Activated CD4-positive, alpha-beta memory T cell treated with anti-CD3 and anti-CD28 coated beads for 36 hours (primary cell): Measurements from ENCODE around the gene TAMALIN. TPM values are rescaled to one million over a fixed set of nuclear protein-coding genes. Genes with fewer than 3 reads are reported as not detected.
A peak's percentile ranks its signal among the peaks of the same experiment; 100 is the strongest.

Experiments
- CTCF ChIA-PET: fragments of 350-600 bp; sonication (Branson Sonifier 250); formaldehyde crosslinking; loops from one replicate; lab custom pipeline; 2021; ENCODE audit warnings: antibody characterized with exemption, inconsistent platforms; lab: Charles Lee
- POLR2A ChIA-PET: fragments of 350-600 bp; sonication (Branson Sonifier 250); formaldehyde crosslinking; loops from one replicate; lab custom pipeline; 2021; ENCODE audit warnings: antibody characterized with exemption; lab: Charles Lee
- DNase-seq: peaks from one replicate; pipeline ENCODE4 v3.0.0-alpha.2; 2020
- H3K27ac Mint-ChIP-seq: one replicate; pipeline ENCODE4 v1.8.0; 2021; ENCODE audit warnings: mixed read lengths
- H3K27me3 Mint-ChIP-seq: one replicate; pipeline ENCODE4 v1.8.0; 2021; ENCODE audit warnings: mixed read lengths
- H3K36me3 Mint-ChIP-seq: one replicate; pipeline ENCODE4 v1.8.0; 2021; ENCODE audit warnings: mixed read lengths
- H3K4me1 Mint-ChIP-seq: one replicate; pipeline ENCODE4 v1.8.0; 2021; ENCODE audit warnings: low read depth, mixed read lengths
- H3K4me3 Mint-ChIP-seq: one replicate; pipeline ENCODE4 v1.8.0; 2021; ENCODE audit warnings: mild to moderate bottlenecking, mixed read lengths
- H3K9me3 Mint-ChIP-seq: one replicate; pipeline ENCODE4 v1.8.0; 2021; ENCODE audit warnings: mixed read lengths
- intact Hi-C: fragments of 100-400 bp; cut with micrococcal nuclease; formaldehyde crosslinking; loops from one replicate; pipeline ENCODE4 v1.15.1; 2023
- total RNA-seq, 2 experiments: library from RNA; stranded (reverse); gene quantifications; one replicate each; pipeline ENCODE4 v1.2.3, GENCODE V29; 2021

Gene TAMALIN
- total RNA-seq = 10 to 100 TPM; 15.1 to 18.7 TPM

GRCh38 chr12:52006726-52007157 is at the start of gene TAMALIN:
TAMALIN (plus strand) TSS chr12:52006946; CDS start chr12:52007020, 74 bp downstream.
- Mint-ChIP-seq H3K4me1 (peaks cover 14% of the 10 kb centered on the region), H3K27me3 (peaks cover 2% of the 10 kb centered on the region), H3K4me3 (peak within 1 kb of the TSS; percentile 83), H3K36me3 (peaks cover 8% of the 10 kb centered on the region), H3K9me3 (no peaks in the 10 kb centered on the region), H3K27ac (peak within 1 kb of the TSS; percentile 40)
- ChIA-PET POLR2A (interaction anchor here (0.9 to 2.9 kb wide), 6 partner anchors 13 to 63 kb away, joined by 3 to 28 read pairs (median 4); partner anchors contain the start of genes ATG101 and NR4A1), CTCF (interaction anchor here (1.0 to 8.8 kb wide), 7 partner anchors 14 to 186 kb away, joined by 3 to 168 read pairs (median 5); no protein-coding TSS in a partner anchor)
- peak; percentile 82 for DNase-seq
- intact Hi-C loops = loop anchor here (1.0 kb wide), 2 partner anchors 17 to 45 kb away; partner anchors contain the start of gene NR4A1

- peaks cover 2% of the 10 kb centered on the region for H3K36me3 Mint-ChIP-seq
- no peaks in the 10 kb centered on the region for H3K9me3 Mint-ChIP-seq
- H3K4me3 Mint-ChIP-seq = no peak overlapping the region
- H3K4me1 Mint-ChIP-seq = peaks cover 48% of the 10 kb centered on the region
- DNase-seq = no peak
- POLR2A ChIA-PET = no interaction called here
- H3K27me3 Mint-ChIP-seq = no peaks in the 10 kb centered on the region
- intact Hi-C loops = no loop called here
- CTCF ChIA-PET = interaction anchor here (1.0 to 2.0 kb wide), 3 partner anchors 18 to 35 kb away, joined by 3 to 7 read pairs (median 5); no protein-coding TSS in a partner anchor
- H3K27ac Mint-ChIP-seq = no peak overlapping the region
Measured at GRCh38 chr12:51958542-51958941, 48.2 kb upstream of the TAMALIN start.

DNA sequence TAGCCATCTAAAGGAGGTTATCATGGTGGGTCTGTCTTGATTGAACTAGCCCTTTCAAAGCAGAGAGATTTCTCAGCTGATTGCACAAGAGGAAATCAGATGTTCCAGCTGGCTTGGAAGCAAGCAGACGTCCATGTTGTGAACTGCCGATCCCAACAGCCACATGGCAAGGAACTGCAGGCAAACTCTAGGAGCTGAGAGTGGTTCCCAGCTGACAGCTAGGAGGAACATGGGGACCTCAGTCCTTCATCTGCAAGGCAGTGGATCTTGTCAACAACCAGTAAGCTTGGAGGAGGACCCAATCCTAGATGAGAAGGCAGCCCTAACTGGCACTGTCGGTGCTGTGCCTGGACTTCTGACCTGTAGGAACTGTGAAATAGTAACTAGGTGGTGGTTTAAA is 47.5 kb upstream of the TAMALIN start:
- H3K4me3 Mint-ChIP-seq = no peak overlapping the region
- POLR2A ChIA-PET = no interaction called here

DNA sequence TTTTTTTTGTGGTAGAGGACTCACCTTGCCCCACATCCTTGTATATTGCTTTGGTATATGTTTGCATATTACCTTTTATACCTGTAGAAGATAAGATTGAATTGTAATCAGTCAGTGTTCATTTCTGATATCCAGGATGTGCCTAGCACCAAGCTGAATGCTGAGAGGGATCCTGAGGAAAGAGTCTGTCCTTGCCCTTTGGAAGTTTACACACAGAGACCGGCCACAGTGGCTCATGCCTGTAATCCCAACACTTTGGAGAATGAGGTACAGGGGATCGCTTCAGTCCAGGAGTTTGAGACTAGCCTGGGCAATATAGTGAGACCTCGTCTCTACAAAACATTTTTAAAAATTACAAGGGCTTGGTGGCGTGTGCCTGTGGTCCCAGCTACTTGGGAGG is 46.8 kb upstream of the TAMALIN start:
- H3K27me3 Mint-ChIP-seq = no peaks in the 10 kb centered on the region
- DNase-seq = no peak
- CTCF ChIA-PET = interaction anchor here (0.9 to 1.8 kb wide), 3 partner anchors 11 to 37 kb away, joined by 4 to 5 read pairs (median 4); no protein-coding TSS in a partner anchor
- H3K4me3 Mint-ChIP-seq = no peak overlapping the region
- H3K27ac Mint-ChIP-seq = no peak overlapping the region
- peaks cover 34% of the 10 kb centered on the region for H3K4me1 Mint-ChIP-seq
- POLR2A ChIA-PET = no interaction called here
- peaks cover 2% of the 10 kb centered on the region for H3K36me3 Mint-ChIP-seq
- H3K9me3 Mint-ChIP-seq = no peaks in the 10 kb centered on the region
- intact Hi-C loops = no loop called here

More for the DNA sequence above, 47.5 kb upstream of the TAMALIN start:
- CTCF ChIA-PET = interaction anchor here (0.9 to 1.8 kb wide), 4 partner anchors 11 to 36 kb away, joined by 3 to 5 read pairs (median 4); no protein-coding TSS in a partner anchor
- intact Hi-C loops = no loop called here
- H3K36me3 Mint-ChIP-seq = peaks cover 2% of the 10 kb centered on the region
- no peak for DNase-seq
- H3K27ac Mint-ChIP-seq = no peak overlapping the region
- H3K4me1 Mint-ChIP-seq = peaks cover 42% of the 10 kb centered on the region
- no peaks in the 10 kb centered on the region for H3K27me3 Mint-ChIP-seq
- H3K9me3 Mint-ChIP-seq = no peaks in the 10 kb centered on the region

DNA sequence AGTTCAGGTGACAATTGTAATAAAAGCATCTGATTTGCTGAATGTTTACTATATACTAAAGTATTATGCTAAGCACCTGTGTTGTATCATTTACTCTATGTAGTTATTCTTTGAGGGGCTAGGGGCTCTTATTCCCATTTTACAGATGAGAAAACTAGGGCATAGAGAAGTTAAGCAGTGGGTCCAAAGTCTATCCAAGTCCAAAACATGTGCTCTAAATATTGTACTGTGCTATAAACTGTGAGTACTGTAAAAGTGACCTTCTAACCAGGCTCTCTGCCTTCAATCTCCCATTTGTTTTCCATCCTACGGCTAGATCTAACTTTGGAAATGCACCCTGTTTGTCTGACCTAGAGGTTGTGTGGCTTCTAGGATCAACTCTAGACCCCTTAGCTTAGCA is 46.3 kb upstream of the TAMALIN start:
- Mint-ChIP-seq H3K9me3 (no peaks in the 10 kb centered on the region), H3K36me3 (peaks cover 2% of the 10 kb centered on the region), H3K4me1 (peaks cover 29% of the 10 kb centered on the region), H3K27ac (no peak overlapping the region), H3K27me3 (no peaks in the 10 kb centered on the region), H3K4me3 (no peak overlapping the region)
- intact Hi-C loops = no loop called here
- CTCF ChIA-PET = interaction anchor here (1.2 kb wide), 1 partner anchor 37 kb away, joined by 4 read pairs; no protein-coding TSS in a partner anchor
- POLR2A ChIA-PET = no interaction called here
- no peak for DNase-seq

DNA sequence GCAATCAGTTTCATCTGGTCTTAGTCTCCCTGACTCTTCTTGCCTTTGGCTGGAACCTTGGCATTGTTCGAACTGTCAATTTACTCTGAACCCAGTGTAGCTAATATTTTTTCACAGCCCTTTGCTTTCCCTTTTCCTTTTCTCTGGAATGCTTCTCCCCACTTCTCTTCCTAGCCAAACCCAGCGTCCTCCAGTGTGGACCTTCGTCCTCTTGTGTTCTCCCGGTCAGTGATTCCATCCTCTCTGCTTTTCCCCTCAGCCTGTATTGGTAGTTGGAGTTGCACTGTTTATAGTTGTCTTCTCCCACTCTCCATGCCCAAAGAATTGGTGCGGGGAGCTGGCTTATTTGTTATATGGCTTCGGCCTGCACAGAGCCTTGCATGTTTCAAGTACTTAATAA is 45.9 kb upstream of the TAMALIN start:
- CTCF ChIA-PET = interaction anchor here (0.8 kb wide), 1 partner anchor 10 kb away, joined by 3 read pairs; no protein-coding TSS in a partner anchor
- POLR2A ChIA-PET = no interaction called here
- Mint-ChIP-seq H3K36me3 (peaks cover 2% of the 10 kb centered on the region), H3K4me1 (peaks cover 25% of the 10 kb centered on the region), H3K4me3 (no peak overlapping the region), H3K9me3 (no peaks in the 10 kb centered on the region), H3K27me3 (no peaks in the 10 kb centered on the region), H3K27ac (no peak overlapping the region)
- intact Hi-C loops = no loop called here
- DNase-seq = no peak

DNA sequence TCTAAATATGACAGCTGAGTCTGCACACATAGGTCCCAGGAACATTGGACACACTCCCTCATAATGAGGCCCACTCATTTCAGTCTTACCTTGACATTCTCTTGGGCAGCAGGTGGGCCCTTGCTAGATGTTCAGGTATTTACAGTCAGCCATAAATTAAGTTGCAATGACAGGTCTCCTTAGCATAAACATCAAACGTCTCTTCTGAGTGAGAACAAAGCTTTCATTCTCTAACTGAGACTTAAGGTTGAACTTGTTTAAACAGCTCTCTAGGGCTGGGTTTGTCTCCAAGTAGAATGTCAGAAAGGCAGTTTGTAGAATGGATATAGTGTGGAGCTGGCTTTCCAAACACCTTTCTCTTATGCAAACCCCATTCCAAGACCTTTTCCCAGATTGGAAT is 44.9 kb upstream of the TAMALIN start:
- DNase-seq = no peak
- no peaks in the 10 kb centered on the region for H3K9me3 Mint-ChIP-seq
- POLR2A ChIA-PET = interaction anchor here (1.2 kb wide), 1 partner anchor 9 kb away, joined by 5 read pairs; no protein-coding TSS in a partner anchor

GRCh38 chr12:51962737-51963136 is 44.0 kb upstream of the TAMALIN start:
- H3K9me3 Mint-ChIP-seq = no peaks in the 10 kb centered on the region
- no peak for DNase-seq
- H3K36me3 Mint-ChIP-seq = peaks cover 2% of the 10 kb centered on the region
- no peak overlapping the region for H3K4me3 Mint-ChIP-seq
- POLR2A ChIA-PET = interaction anchor here (1.2 kb wide), 1 partner anchor 8 kb away, joined by 5 read pairs; no protein-coding TSS in a partner anchor
- peaks cover 20% of the 10 kb centered on the region for H3K4me1 Mint-ChIP-seq
- CTCF ChIA-PET = interaction anchor here (0.9 to 1.5 kb wide), 4 partner anchors 9 to 40 kb away, joined by 3 to 15 read pairs (median 4); no protein-coding TSS in a partner anchor
- H3K27me3 Mint-ChIP-seq = no peaks in the 10 kb centered on the region
- intact Hi-C loops = no loop called here
- H3K27ac Mint-ChIP-seq = no peak overlapping the region

More for the DNA sequence above, 44.9 kb upstream of the TAMALIN start:
- intact Hi-C loops = no loop called here
- CTCF ChIA-PET = interaction anchor here (0.7 to 1.5 kb wide), 6 partner anchors 10 to 64 kb away, joined by 3 to 15 read pairs (median 4); no protein-coding TSS in a partner anchor
- Mint-ChIP-seq H3K27me3 (no peaks in the 10 kb centered on the region), H3K4me1 (peaks cover 22% of the 10 kb centered on the region), H3K4me3 (no peak overlapping the region), H3K36me3 (peaks cover 2% of the 10 kb centered on the region), H3K27ac (no peak overlapping the region)

GRCh38 chr12:51963477-51963876 is 43.3 kb upstream of the TAMALIN start:
- CTCF ChIA-PET = no interaction called here
- intact Hi-C loops = no loop called here

GRCh38 chr12:51969643-51970042 is 37.1 kb upstream of the TAMALIN start:
- ChIA-PET POLR2A (no interaction called here), CTCF (interaction anchor here (1.0 to 3.1 kb wide), 5 partner anchors 11 to 155 kb away, joined by 3 to 21 read pairs (median 6); no protein-coding TSS in a partner anchor)
- Mint-ChIP-seq H3K9me3 (no peaks in the 10 kb centered on the region), H3K27ac (no peak overlapping the region), H3K27me3 (peaks cover 6% of the 10 kb centered on the region), H3K36me3 (no peaks in the 10 kb centered on the region), H3K4me3 (no peak overlapping the region), H3K4me1 (peaks cover 47% of the 10 kb centered on the region)
- DNase-seq = no peak
- intact Hi-C loops = loop anchor here (2.0 to 10.0 kb wide), 3 partner anchors 43 to 601 kb away; partner anchors contain the start of gene GALNT6

More at GRCh38 chr12:51963477-51963876, 43.3 kb upstream of the TAMALIN start:
- Mint-ChIP-seq H3K4me1 (peaks cover 19% of the 10 kb centered on the region), H3K9me3 (no peaks in the 10 kb centered on the region), H3K4me3 (no peak overlapping the region), H3K27me3 (no peaks in the 10 kb centered on the region), H3K27ac (no peak overlapping the region), H3K36me3 (peaks cover 2% of the 10 kb centered on the region)
- POLR2A ChIA-PET = no interaction called here
- no peak for DNase-seq

DNA sequence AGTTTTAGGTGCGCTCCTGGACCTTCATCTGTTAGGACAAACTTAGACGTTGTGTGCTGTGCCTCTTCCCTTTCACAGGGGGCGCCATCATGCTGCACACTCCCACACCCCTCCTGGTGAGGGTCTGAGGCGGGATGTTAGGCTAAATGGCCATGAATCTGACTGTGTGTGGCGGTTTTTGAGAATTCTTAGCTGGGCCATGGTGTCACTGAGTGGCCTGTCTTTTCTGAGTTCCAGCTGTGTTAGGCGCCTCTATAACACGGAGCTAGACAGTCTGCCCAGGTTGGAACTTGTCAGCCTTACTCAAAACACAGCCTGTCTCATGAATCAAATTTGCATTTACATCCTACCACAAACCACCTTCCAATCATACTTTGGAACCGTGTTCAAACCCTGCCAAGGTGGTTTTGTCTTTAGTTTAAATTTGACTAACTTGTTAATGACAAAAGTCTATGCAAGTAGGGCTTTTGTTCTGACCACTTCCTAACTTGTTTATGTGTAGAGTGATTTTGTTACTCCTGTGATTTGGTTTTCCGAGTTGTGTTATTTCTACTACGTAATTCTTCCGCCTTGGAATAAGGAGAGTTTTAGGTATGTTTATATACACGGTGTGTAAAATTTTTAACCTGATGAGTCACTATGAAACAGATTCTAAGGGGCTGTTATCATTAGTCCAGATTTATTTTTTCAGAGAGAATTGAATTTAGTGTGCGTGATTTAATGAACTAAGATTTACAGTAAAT is 35.7 kb upstream of the TAMALIN start:
- Mint-ChIP-seq H3K27ac (peak overlapping the region; percentile 66), H3K36me3 (peaks cover 6% of the 10 kb centered on the region), H3K4me3 (peak overlapping the region; percentile 67), H3K27me3 (peaks cover 6% of the 10 kb centered on the region), H3K4me1 (peaks cover 61% of the 10 kb centered on the region), H3K9me3 (no peaks in the 10 kb centered on the region)
- POLR2A ChIA-PET = interaction anchor here (0.8 to 1.7 kb wide), 4 partner anchors 9 to 150 kb away, joined by 3 to 5 read pairs (median 4); no protein-coding TSS in a partner anchor
- CTCF ChIA-PET = interaction anchor here (0.6 to 3.6 kb wide), 25 partner anchors 9 to 917 kb away, joined by 3 to 21 read pairs (median 4); partner anchors contain the start of gene ACVR1B
- intact Hi-C loops = loop anchor here (1.0 to 10.0 kb wide), 6 partner anchors 20 to 602 kb away; partner anchors contain the start of genes ACVR1B and GALNT6
- peak; percentile 75 for DNase-seq
